ENCODE results near the gene NFIC.

DNA sequence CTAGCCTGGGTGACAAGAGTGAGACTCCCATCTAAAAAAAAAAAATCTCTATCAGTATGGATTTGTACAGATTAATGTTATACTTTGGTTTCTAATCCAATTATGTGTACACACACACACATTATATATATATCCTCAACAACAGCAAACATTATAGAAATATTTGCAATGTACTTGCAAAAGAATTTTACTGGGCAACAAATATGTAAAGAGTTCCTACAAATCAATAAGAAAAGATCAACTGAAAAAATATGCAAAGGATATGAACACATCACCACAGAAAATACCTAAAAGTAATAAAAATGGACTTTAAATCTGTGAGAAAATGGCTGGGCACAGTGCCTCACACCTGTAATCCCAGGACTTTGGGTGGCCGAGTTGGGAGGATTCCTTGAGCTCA lies 40.9 kb upstream of the NFIC start:
- TF ChIP-seq GATA3 (IDR thresholded peaks at IDR 0.05; ENCODE audit: low read depth, low read length) (no peak), GATA2 (IDR thresholded peaks at IDR 0.05; ENCODE audit: low read depth, low read length) (no peak)

Data from SH-SY5Y (cell line).